ENCODE results near the gene UCHL5.

- TF ChIP-seq POLR2AphosphoS5 (IDR thresholded peaks at IDR 0.05) (no peak), CTCF (IDR thresholded peaks at IDR 0.05) (no peak)
Measured at GRCh38 chr1:193016788-193017187, 42.4 kb downstream of the UCHL5 start.
